Hematopoietic multipotent progenitor cell treated with erythropoietin and hydrocortisone succinate and interleukin-3 and kit ligand, for 4 days (in vitro differentiated cells): ENCODE data around the gene DUSP8.
A peak's percentile ranks its signal among the peaks of the same experiment; 100 is the strongest.

Experiments used
- DNase-seq: peaks from one replicate; pipeline ENCODE4 v3.0.0-alpha.2; 2015

The DUSP8 gene

GRCh38 chr11:1564535-1565172, 7.4 kb downstream of the DUSP8 start:
- peak; percentile 56 for DNase-seq

GRCh38 chr11:1563697-1564534, 8.2 kb downstream of the DUSP8 start:
- DNase-seq: no peak

GRCh38 chr11:1563149-1563638, 8.9 kb downstream of the DUSP8 start:
- no peak for DNase-seq

GRCh38 chr11:1562469-1563148, 9.5 kb downstream of the DUSP8 start:
- no peak for DNase-seq

- DNase-seq: no peak
Observed at GRCh38 chr11:1561955-1562354, 10.1 kb downstream of the DUSP8 start.

GRCh38 chr11:1561266-1561665, 10.8 kb downstream of the DUSP8 start:
- DNase-seq: no peak

GRCh38 chr11:1560649-1561251, 11.3 kb downstream of the DUSP8 start:
- no peak for DNase-seq

- no peak for DNase-seq
Observed at GRCh38 chr11:1560002-1560648, 11.9 kb downstream of the DUSP8 start.

- no peak for DNase-seq
Observed at GRCh38 chr11:1559111-1559951, 12.7 kb downstream of the DUSP8 start.

- no peak for DNase-seq
Observed at GRCh38 chr11:1558775-1559110, 13.3 kb downstream of the DUSP8 start.

GRCh38 chr11:1557904-1558774, 13.9 kb downstream of the DUSP8 start:
- DNase-seq: no peak

GRCh38 chr11:1557051-1557884, 14.8 kb downstream of the DUSP8 start:
- DNase-seq: no peak

GRCh38 chr11:1556278-1556902, 15.7 kb downstream of the DUSP8 start:
- DNase-seq: no peak

GRCh38 chr11:1555713-1556153, 16.3 kb downstream of the DUSP8 start:
- no peak for DNase-seq

- DNase-seq: no peak
Observed at GRCh38 chr11:1554981-1555712, 16.9 kb downstream of the DUSP8 start.

- no peak for DNase-seq
Observed at GRCh38 chr11:1553808-1554594, 18.1 kb downstream of the DUSP8 start.
